A549 (cell line): ENCODE measurements around the gene SLIRP.

Source experiments
- EHMT2 ChIP-seq: fragments of 200-600 bp; sonication (generic); IDR thresholded peaks from 2 replicates; pipeline ENCODE4 v1.6.1; 2016; ENCODE audit warnings: antibody characterized with exemption, low read depth, mild to moderate bottlenecking, moderate library complexity
- MAX ChIP-seq: IDR thresholded peaks from 2 replicates; pipeline ENCODE4 v1.6.1; 2012
- PBX3 ChIP-seq: IDR thresholded peaks from 2 replicates; pipeline ENCODE4 v1.6.1; 2012
- POLR2A ChIP-seq: IDR thresholded peaks from 2 replicates; pipeline ENCODE4 v1.6.1; 2012; ENCODE audit warnings: mild to moderate bottlenecking, low read length

- TF ChIP-seq POLR2A (no peak), MAX (no peak), PBX3 (no peak), EHMT2 (no peak)
Measured at GRCh38 chr14:77730976-77731497, 23.1 kb downstream of the SLIRP start.
